Natural killer cell treated with Interleukin-12 subunit alpha and Interleukin-12 subunit beta and Interleukin-15 and Interleukin-18, amount 100 ng/mL, for 72 hours (primary cell): ENCODE results near the gene RESP18. TPM values are rescaled to one million over a fixed set of nuclear protein-coding genes. Genes with fewer than 3 reads are reported as not detected.
A peak's percentile ranks its signal among the peaks of the same experiment; 100 is the strongest.
"Not testable (repeated sequence)": the region's sequence is repeated elsewhere in the genome, so short reads cannot be mapped to it uniquely, and the experiment has no call there.

Experiments
- ATAC-seq, 2 donors: fragments of 150-1000 bp; cut with Tn5 transposase in 1 of 2; sonication (Bioruptor Pico), chemical (Tn5 transposase) in 1 of 2; 2 replicates each; pipeline ENCODE4 v1.10.0; 2021
- DNase-seq: peaks from one replicate; pipeline ENCODE4 v3.0.0; 2022; ENCODE audit warnings: low spot score
- H3K27ac Mint-ChIP-seq, 2 donors: 1 replicate in 1 of 2; 2 replicates in 1 of 2; pipeline ENCODE4 v1.8.0; 2022; ENCODE audit warnings: mixed read lengths in 2 of 2, mild to moderate bottlenecking in 1 of 2, moderate library complexity in 1 of 2
- H3K27me3 Mint-ChIP-seq, 2 donors: 1 replicate in 1 of 2; 2 replicates in 1 of 2; pipeline ENCODE4 v1.8.0; 2022; ENCODE audit warnings: mixed read lengths in 2 of 2
- H3K36me3 Mint-ChIP-seq: one replicate; pipeline ENCODE4 v1.8.0; 2022; ENCODE audit warnings: mixed read lengths
- H3K4me1 Mint-ChIP-seq, 2 donors: 1 replicate in 1 of 2; 2 replicates in 1 of 2; pipeline ENCODE4 v1.8.0; 2022; ENCODE audit warnings: low read depth in 2 of 2, mixed read lengths in 2 of 2, mild to moderate bottlenecking in 1 of 2
- H3K4me3 Mint-ChIP-seq: one replicate; pipeline ENCODE4 v1.8.0; 2022; ENCODE audit warnings: mixed read lengths
- H3K9me3 Mint-ChIP-seq: 2 replicates; pipeline ENCODE4 v1.8.0; 2022; ENCODE audit warnings: mixed read lengths
- total RNA-seq, 2 donors: library from RNA; stranded (reverse); gene quantifications; one replicate each; pipeline ENCODE4 v1.2.3, GENCODE V29; 2022

RESP18 gene
- total RNA-seq, 2 donors from 2014 or later: not detected

DNA sequence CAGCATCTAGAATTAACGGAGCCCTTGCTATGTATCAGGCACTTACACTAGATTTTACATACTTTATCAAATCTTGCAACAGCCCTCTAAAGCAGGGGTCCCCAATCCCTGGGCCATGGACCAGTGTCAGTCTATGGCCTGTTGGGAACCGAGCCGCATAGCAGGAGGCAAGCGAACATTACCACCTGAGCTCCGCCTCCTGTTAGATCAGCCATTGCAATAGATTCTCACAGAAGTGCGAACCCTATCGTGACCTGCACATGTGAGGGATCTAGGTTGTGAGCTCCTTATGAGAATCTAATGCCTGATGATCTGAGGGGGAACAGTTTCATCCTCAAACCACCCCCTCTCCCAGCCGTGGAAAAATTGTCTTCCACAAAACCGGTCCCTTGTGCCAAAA lies 39.9 kb downstream of the RESP18 start:
- Mint-ChIP-seq H3K4me3 (no peak overlapping the region), H3K9me3 (no peaks in the 10 kb centered on the region), H3K27me3 (no peaks in the 10 kb centered on the region), H3K4me1 (peaks cover 6 to 14% of the 10 kb centered on the region in 2 donors), H3K27ac (no peak overlapping the region), H3K36me3 (no peaks in the 10 kb centered on the region)
- ATAC-seq (no peak), DNase-seq (no peak)

DNA sequence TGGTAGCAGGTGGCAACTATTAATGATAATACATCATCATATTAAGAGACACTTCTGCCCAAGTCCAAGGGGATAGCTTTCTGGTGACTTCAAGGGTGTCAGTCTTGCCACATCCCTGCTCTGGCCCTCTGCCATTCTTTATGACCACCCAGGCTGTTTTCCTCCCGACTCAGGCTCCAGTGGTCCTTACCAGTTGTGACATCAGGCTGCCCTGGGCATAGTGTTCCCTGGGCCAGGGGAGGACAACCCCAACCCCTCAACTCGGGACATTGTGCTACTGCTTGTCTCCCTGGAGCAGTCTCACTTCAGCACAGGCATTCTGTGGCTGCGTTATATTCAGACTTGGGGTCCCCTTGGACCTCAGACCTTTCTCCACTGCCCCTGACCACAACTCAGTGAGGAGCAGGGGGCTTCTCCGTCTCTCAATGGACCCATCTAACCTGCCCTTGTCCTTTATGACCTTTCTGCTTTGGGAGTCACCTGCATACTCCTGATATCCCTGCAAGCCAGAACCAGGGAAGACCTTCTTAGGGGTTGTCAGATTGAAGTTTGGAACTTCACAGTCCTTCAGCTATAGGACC lies 40.5 kb downstream of the RESP18 start:
- no peak overlapping the region for H3K27ac Mint-ChIP-seq
- H3K4me3 Mint-ChIP-seq: no peak overlapping the region
- peaks cover 6 to 14% of the 10 kb centered on the region in 2 donors for H3K4me1 Mint-ChIP-seq
- no peaks in the 10 kb centered on the region for H3K36me3 Mint-ChIP-seq
- H3K9me3 Mint-ChIP-seq: no peaks in the 10 kb centered on the region
- H3K27me3 Mint-ChIP-seq: no peaks in the 10 kb centered on the region
- DNase-seq (no peak), ATAC-seq (no peak)

DNA sequence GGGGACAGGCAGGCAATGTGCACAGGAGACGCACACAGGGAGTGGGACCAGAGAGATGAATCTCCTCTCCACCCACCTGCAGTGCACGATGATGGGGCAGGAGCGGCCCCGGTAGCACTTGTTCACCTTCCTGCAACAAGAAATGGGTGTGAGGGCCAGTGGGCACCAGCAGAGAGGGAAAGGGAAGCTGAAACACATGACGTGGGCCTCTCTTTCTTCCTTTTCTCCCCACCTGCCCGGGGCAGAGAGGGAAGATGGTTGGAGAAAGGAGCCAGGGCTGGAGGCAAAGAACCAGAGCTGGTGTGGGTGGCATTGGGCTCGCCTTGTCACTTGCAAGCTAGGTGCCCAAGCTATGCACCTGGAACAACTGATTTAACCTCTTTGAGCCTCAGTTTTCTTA lies 41.1 kb downstream of the RESP18 start:
- DNase-seq (no peak), ATAC-seq (no peak)
- no peaks in the 10 kb centered on the region for H3K36me3 Mint-ChIP-seq
- no peaks in the 10 kb centered on the region for H3K9me3 Mint-ChIP-seq
- H3K27me3 Mint-ChIP-seq: no peaks in the 10 kb centered on the region
- H3K4me1 Mint-ChIP-seq: peaks cover 6 to 14% of the 10 kb centered on the region in 2 donors
- no peak overlapping the region for H3K4me3 Mint-ChIP-seq
- no peak overlapping the region for H3K27ac Mint-ChIP-seq

DNA sequence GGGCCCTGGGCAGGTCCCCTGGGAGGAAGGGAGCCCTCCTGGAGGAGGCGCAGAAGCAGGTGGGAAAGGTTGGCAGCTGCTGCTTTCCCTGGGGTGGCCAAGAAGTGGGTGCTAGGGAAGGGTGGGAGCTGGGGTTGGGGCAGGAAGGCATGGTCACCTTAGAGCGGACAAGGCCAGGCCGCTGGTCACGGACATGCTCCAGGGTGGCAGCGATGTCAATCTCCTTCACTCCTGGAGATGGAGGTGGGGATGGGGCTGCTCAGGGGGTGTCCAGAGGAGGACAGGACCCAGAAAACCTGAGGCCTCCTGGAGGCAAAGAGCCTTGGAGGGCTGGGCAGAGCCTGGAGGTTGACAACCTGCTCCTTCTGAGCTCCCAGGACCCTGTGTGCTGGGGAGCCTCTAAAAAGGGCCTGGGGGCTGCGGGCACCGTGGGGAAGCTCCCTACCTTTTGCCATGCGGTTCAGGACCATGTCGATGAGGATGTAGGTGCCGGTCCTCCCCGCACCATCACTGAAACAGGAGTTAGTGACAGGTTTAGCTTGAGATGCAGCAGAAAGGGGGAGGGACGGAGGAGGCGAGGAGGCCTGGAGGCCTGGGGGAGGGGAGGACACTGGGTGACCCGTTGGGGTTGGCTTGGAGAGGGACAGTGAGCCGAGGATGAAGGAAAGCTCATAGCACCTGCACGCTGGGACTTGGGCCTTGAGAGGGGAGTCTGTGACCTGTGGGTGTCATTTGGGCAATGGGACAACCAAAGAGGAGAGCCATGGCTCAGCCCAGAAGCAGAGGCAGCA lies 42.0 kb downstream of the RESP18 start:
- Mint-ChIP-seq H3K27me3 (no peaks in the 10 kb centered on the region), H3K36me3 (no peaks in the 10 kb centered on the region), H3K9me3 (no peaks in the 10 kb centered on the region), H3K27ac (no peak overlapping the region), H3K4me1 (peaks cover 6 to 11% of the 10 kb centered on the region in 2 donors), H3K4me3 (no peak overlapping the region)
- DNase-seq: no peak
- no peak for ATAC-seq

DNA sequence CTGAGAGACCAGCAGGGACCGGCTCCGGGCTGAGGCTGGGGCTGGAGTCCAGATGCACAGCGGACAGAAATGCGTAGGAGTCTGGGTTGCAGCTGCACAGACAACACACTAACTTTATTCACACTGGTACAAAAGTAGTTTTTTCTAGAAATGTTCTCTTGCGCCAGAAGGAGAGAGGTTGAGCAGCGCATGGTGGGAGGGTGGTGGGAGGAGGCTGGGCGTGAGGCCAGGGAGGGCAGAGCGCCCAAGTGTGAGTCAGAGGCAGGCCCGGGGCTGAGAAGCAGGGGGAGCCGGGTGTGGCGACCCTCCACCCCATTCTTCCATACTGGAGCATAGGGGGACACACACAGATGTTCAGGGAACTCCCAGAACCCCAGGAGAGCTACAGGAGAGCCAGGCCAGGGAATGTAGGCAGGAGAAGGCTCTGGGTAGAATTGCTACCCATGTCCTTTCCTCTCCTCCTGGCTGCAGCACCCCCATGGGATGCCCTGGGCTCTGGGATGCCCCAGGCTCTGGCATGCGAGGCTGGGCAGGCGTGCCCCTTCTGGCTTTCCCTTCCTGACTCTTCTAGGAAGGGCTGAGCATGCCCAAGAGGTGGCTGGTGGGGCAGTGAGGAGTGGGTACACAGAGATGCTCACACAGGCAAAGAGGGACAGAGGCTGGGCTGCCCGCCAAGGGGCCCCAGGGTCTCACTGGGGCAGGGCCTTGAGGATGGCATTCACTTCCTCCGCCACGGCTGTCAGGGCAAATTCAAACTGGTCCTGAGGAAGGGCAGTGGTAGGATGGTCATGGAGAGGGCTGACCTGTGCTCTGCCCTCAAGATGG lies 42.8 kb downstream of the RESP18 start:
- ATAC-seq (no peak), DNase-seq (no peak)
- no peaks in the 10 kb centered on the region for H3K9me3 Mint-ChIP-seq
- no peaks in the 10 kb centered on the region for H3K27me3 Mint-ChIP-seq
- no peaks in the 10 kb centered on the region for H3K36me3 Mint-ChIP-seq
- H3K4me1 Mint-ChIP-seq: peaks cover 6 to 10% of the 10 kb centered on the region in 2 donors
- H3K4me3 Mint-ChIP-seq: no peak overlapping the region
- H3K27ac Mint-ChIP-seq: no peak overlapping the region

DNA sequence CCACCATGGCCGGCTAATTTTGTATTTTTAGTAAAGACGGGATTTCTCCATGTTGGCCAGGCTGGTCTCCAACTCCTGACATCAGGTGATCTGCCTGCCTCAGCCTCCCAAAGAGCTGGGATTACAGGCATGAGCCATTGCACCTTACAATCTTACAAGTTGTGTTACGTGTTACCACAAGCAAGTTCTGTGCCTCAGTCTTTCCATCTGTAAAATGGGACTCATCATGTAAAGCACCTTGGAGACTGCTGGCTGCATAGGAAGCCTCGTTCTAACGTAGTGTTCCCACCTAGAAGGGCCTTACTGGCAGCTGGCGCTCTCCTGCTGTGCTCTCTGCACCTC lies 43.4 kb downstream of the RESP18 start:
- no peak for DNase-seq
- H3K36me3 Mint-ChIP-seq: no peaks in the 10 kb centered on the region
- no peak overlapping the region for H3K4me3 Mint-ChIP-seq
- H3K9me3 Mint-ChIP-seq: no peaks in the 10 kb centered on the region
- no peak overlapping the region for H3K27ac Mint-ChIP-seq
- ATAC-seq: no peak
- peaks cover 2 to 6% of the 10 kb centered on the region in 2 donors for H3K4me1 Mint-ChIP-seq
- no peaks in the 10 kb centered on the region for H3K27me3 Mint-ChIP-seq

DNA sequence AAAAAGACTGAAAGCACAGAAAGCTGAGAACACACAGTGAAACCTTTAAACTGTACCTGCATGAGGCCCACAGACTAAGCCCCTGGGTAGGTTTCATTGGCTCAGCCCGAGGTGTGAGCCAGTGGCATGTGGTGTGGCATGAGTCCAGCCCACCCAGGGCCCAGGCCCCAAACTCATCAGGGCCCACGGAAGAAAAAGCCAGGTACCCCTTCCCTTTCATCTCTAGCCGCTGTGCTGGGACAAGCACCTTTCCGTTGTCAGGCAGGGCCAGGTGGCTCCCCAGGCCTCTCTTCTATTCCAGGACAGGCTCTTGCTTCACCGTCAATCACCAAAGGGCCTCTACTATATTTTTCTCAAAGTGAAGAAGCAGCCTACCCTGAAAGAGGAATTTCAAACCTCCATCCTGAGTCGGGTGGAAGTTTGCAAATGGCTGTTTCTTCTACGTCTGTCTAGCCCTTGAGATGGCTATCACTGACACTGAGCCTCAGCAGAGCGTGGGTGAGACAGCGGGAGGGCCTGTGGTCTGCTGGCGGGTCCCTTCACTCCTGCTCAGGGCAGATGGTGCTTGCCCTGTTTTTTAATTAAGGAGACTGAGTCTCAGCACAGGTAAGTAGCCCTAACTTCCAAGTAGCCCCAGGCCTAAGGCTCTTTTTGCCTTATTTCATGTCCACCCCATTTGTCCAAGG lies 44.8 kb downstream of the RESP18 start:
- ATAC-seq (no peak), DNase-seq (no peak)
- Mint-ChIP-seq H3K4me1 (peaks cover 6 to 7% of the 10 kb centered on the region in 2 donors), H3K36me3 (peaks cover 6% of the 10 kb centered on the region), H3K27me3 (no peaks in the 10 kb centered on the region), H3K9me3 (no peaks in the 10 kb centered on the region), H3K27ac (no peak overlapping the region), H3K4me3 (no peak overlapping the region)

DNA sequence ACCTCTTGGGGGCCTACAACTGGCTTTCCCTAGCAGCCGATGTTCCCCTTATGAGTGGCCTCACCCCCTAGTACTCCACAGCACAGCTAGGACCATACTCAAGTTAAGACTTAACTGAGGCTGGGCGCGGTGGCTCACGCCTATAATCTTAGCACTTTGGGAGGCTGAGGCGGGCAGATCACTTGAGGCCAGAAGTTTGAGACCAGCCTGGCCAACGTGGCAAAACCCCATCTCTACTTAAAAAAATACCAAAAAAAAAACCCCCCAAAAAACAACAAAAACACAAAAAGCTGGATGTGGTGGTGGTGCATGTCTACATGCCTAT lies 45.5 kb downstream of the RESP18 start:
- H3K4me1 Mint-ChIP-seq: not testable (repeated sequence)

DNA sequence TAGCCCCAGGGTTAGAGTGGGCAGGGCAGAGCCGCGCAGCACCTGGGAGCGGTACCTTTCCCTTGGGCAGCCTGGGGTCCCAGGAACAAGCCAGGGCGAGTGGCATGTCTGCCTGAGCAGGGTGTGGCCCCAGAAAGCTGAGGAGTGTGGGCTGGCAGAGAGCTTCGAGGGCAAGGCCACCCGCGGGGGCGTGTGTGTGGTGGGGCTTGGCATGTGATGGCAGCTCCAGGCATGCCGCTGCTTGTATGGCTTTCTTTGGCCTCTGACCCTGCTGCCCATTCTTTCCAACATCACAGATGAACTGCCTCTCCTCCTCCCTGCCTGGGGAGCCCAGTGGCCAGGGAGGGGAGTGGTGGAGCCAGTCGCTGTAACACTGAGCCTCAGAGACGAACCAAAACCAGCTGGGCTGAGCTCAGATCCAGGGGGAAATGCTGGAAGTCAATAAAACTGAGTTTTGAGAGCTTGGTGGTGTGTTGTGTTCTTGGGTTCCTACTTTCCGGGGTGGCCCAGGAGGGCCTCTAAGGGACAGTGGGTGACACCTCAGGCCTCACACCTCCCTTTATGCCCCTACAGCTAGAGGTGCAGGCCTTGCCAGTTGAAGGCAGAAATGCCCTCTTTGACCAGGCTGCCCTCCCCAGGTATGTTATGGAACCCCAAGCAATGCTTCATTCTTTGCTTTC lies 46.0 kb downstream of the RESP18 start:
- Mint-ChIP-seq H3K36me3 (peaks cover 6% of the 10 kb centered on the region), H3K27ac (no peak overlapping the region), H3K4me1 (peaks cover 7% of the 10 kb centered on the region in 2 donors), H3K9me3 (no peaks in the 10 kb centered on the region), H3K4me3 (no peak overlapping the region), H3K27me3 (no peaks in the 10 kb centered on the region)
- DNase-seq (no peak), ATAC-seq (peak in 1 of 2 donors; percentile 2)

More for the DNA sequence above, 45.5 kb downstream of the RESP18 start:
- H3K27me3 Mint-ChIP-seq, H3K4me3 Mint-ChIP-seq, H3K9me3 Mint-ChIP-seq, ATAC-seq, H3K27ac Mint-ChIP-seq, H3K36me3 Mint-ChIP-seq, DNase-seq: not testable (repeated sequence)

DNA sequence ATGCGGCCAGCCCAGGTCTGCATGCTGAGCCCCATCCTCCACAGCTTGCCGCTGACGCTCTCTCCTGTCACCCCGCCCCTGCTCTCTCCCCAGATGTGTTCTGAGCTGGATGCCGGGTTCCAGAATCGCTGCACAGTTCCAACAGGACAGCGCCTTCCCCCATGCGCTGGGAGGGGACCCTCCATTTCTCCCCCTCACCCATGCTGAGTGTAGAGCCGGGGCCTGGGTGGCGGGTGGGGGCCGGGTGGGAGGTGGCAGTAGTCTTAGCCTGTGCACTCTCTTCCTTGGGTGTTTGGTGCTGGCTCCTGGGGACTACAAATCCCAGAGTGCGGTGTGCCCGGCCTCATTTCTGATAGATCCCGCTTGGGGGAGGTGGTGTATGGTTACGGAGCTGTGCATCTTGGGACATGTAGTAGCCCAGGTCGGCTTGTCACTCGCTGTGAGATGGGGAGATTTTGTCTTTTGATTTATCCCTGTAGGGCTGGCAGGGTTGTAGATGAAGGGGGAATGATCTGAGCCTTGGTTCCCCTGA lies 46.6 kb downstream of the RESP18 start:
- Mint-ChIP-seq H3K36me3 (peaks cover 6% of the 10 kb centered on the region), H3K4me1 (peaks cover 7 to 11% of the 10 kb centered on the region in 2 donors), H3K27ac (no peak overlapping the region), H3K4me3 (no peak overlapping the region), H3K27me3 (no peaks in the 10 kb centered on the region), H3K9me3 (no peaks in the 10 kb centered on the region)
- no peak for DNase-seq
- no peak for ATAC-seq

DNA sequence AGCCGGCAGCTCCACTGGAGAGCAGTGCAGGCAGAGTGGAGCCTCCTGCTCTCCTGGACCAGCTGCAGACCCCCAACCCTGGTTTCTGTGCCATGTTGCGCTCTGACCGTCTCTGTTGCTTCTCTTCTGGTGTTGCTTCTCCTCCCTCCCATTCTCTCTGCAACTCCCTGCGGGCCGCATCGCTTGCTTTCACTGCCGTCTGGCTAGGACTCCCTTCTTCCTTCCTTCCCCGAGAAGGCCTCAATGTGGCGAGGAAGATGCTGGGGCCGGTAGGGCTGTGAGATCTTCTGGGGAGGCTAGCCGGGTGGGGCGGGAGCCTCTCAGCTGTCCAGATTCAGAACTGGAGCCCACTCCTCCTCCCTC lies 47.2 kb downstream of the RESP18 start:
- DNase-seq (no peak), ATAC-seq (no peak)
- Mint-ChIP-seq H3K36me3 (peaks cover 6% of the 10 kb centered on the region), H3K4me1 (peaks cover 8 to 12% of the 10 kb centered on the region in 2 donors), H3K4me3 (no peak overlapping the region), H3K27me3 (no peaks in the 10 kb centered on the region), H3K27ac (no peak overlapping the region), H3K9me3 (no peaks in the 10 kb centered on the region)

DNA sequence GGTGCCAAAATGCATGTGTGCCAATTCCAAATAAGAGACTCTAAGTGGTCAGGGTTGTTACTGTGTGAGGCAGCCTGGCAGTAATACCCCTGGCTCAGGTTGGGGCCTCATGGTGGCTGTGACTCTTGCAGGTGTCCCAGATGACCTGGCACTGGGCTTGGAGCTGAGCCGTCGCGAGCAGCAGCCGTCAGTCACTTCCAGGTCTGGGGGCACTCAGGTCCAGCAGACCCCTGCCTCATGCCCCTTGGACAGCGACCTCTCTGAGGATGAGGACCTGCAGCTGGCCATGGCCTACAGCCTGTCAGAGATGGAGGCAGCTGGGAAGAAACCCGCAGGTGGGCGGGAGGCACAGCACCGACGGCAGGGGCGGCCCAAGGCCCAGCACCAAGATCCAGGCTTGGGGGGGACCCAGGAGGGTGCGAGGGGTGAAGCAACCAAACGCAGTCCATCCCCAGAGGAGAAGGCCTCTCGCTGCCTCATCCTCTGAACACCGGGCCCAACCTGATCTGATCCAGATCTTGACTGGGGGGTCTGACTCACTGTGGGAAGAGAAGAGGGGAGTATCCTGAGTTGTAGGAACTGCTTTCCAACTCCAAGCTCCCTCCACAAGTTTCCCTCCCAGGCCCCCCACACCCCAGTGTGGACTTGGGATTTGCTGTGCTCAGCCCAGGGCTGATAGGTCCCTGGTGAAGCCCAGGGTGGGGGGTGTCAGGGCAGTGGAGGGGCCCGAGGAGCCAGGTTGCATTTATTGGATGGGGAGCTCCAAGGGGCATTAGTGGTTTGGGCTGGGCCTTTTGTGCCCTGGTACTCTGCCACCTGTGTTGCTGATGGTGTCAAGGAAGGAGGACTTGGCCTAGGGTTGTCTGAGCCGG lies 47.8 kb downstream of the RESP18 start:
- no peak overlapping the region for H3K27ac Mint-ChIP-seq
- no peak for DNase-seq
- ATAC-seq: no peak
- H3K27me3 Mint-ChIP-seq: no peaks in the 10 kb centered on the region
- peaks cover 14 to 17% of the 10 kb centered on the region in 2 donors for H3K4me1 Mint-ChIP-seq
- H3K36me3 Mint-ChIP-seq: peaks cover 6% of the 10 kb centered on the region
- no peak overlapping the region for H3K4me3 Mint-ChIP-seq
- H3K9me3 Mint-ChIP-seq: no peaks in the 10 kb centered on the region
